Liver (tissue), 9 donors: ENCODE measurements around the gene LRRC28. TPM values are rescaled to one million over a fixed set of nuclear protein-coding genes. Genes with fewer than 3 reads are reported as not detected.

Experiments
- DNase-seq: peaks from one replicate; pipeline ENCODE4 v3.0.0-alpha.2; 2017; ENCODE audit warnings: low spot score
- H3K27ac ChIP-seq, 2 donors: one replicate each; pipeline ENCODE4 v1.7.0; 2013; ENCODE audit warnings: inconsistent platforms in 2 of 2, low read length in 2 of 2, control low read depth in 1 of 2, low read depth in 1 of 2, mild to moderate bottlenecking in 1 of 2
- H3K27me3 ChIP-seq, 4 donors: one replicate each; pipeline versions ENCODE4 v1.6.1 to v1.7.0; 2013; ENCODE audit warnings: low read length in 3 of 4, inconsistent platforms in 1 of 4, mild to moderate bottlenecking in 1 of 4, moderate library complexity in 1 of 4; ENCODE audit not compliant: control insufficient read depth in 4 of 4, insufficient read depth in 4 of 4
- H3K36me3 ChIP-seq, 4 donors: one replicate each; pipeline versions ENCODE4 v1.6.1 to v1.7.0; 2013; ENCODE audit warnings: low read length in 3 of 4, mild to moderate bottlenecking in 3 of 4, low read depth in 1 of 4, moderate library complexity in 1 of 4; ENCODE audit not compliant: control insufficient read depth in 4 of 4, insufficient read depth in 3 of 4
- H3K4me1 ChIP-seq, 4 donors: one replicate each; pipeline versions ENCODE4 v1.6.1 to v1.7.0; 2013; ENCODE audit warnings: low read length in 3 of 4, mild to moderate bottlenecking in 3 of 4, moderate library complexity in 1 of 4; ENCODE audit not compliant: control insufficient read depth in 4 of 4, insufficient read depth in 4 of 4
- H3K4me3 ChIP-seq, 3 donors: one replicate each; pipeline versions ENCODE4 v1.6.1 to v1.7.0; 2013; ENCODE audit warnings: low read length in 3 of 3, control low read depth in 1 of 3, low read depth in 1 of 3, mild to moderate bottlenecking in 1 of 3
- H3K9ac ChIP-seq, 2 donors: one replicate each; pipeline ENCODE4 v1.7.0; 2013; ENCODE audit warnings: low read length in 2 of 2, mild to moderate bottlenecking in 2 of 2, moderate library complexity in 2 of 2, control low read depth in 1 of 2, low read depth in 1 of 2
- H3K9me3 ChIP-seq, 4 donors: one replicate each; pipeline versions ENCODE4 v1.6.1 to v1.7.0; 2013; ENCODE audit warnings: low read length in 3 of 4; ENCODE audit not compliant: control insufficient read depth in 4 of 4
- CTCF ChIP-seq: fragments of 150-350 bp; IDR thresholded peaks from 2 replicates; pipeline ENCODE4 v1.5.1; 2017; ENCODE audit warnings: improper control_type of control experiment, low read depth, low read length; ENCODE audit not compliant: missing input control
- EGR1 ChIP-seq, 2 donors: IDR thresholded peaks; 2 replicates each; pipeline ENCODE4 v1.6.1; 2016 to 2018; ENCODE audit warnings: antibody characterized with exemption in 2 of 2, low read depth in 2 of 2
- FOXA1 ChIP-seq: IDR thresholded peaks from 2 replicates; pipeline ENCODE4 v1.6.1; 2016; ENCODE audit warnings: antibody characterized with exemption
- FOXA2 ChIP-seq: IDR thresholded peaks from 2 replicates; pipeline ENCODE4 v1.6.1; 2016; ENCODE audit warnings: antibody characterized with exemption
- GABPA ChIP-seq, 2 donors: IDR thresholded peaks in 1 of 2; conservative IDR thresholded peaks in 1 of 2; 2 replicates each; pipeline ENCODE4 v1.6.1; 2016; ENCODE audit warnings: antibody characterized with exemption in 2 of 2, mild to moderate bottlenecking in 1 of 2, moderate library complexity in 1 of 2
- HNF4A ChIP-seq, 2 donors: conservative IDR thresholded peaks; 2 replicates each; pipeline ENCODE4 v1.6.1; 2016; ENCODE audit warnings: antibody characterized with exemption in 2 of 2, mild to moderate bottlenecking in 2 of 2
- HNF4G ChIP-seq: IDR thresholded peaks from 2 replicates; pipeline ENCODE4 v1.6.1; 2016; ENCODE audit warnings: antibody characterized with exemption
- JUND ChIP-seq, 2 donors: IDR thresholded peaks; 2 replicates each; pipeline ENCODE4 v1.6.1; 2016; ENCODE audit warnings: antibody characterized with exemption in 2 of 2
- RAD21 ChIP-seq, 2 donors: IDR thresholded peaks; 2 replicates each; pipeline ENCODE4 v1.6.1; 2016; ENCODE audit warnings: antibody characterized with exemption in 2 of 2, mild to moderate bottlenecking in 2 of 2
- SP1 ChIP-seq: IDR thresholded peaks from 2 replicates; pipeline ENCODE4 v1.6.1; 2018; ENCODE audit warnings: antibody characterized with exemption, mild to moderate bottlenecking
- YY1 ChIP-seq: IDR thresholded peaks from 2 replicates; pipeline ENCODE4 v1.6.1; 2016; ENCODE audit warnings: antibody characterized with exemption, mild to moderate bottlenecking
- WGBS: extraction: QIAGEN DNeasy Blood & Tissue Kit; methylation state at CpG from one replicate; pipeline ENCODE4 v1.1.7; 2013; 5-methylcytosine and 5-hydroxymethylcytosine counted together
- polyA plus RNA-seq, 2 donors: library from polyadenylated mRNA; stranded (reverse) in 1 of 2; unstranded in 1 of 2; fragments of 200-250 nt in 1 of 2; fragments of >200 nt in 1 of 2; fragmentation: Nextera tagmentation in 1 of 2; extraction: Ambion mirVana in 1 of 2; gene quantifications; one replicate each; pipeline versions ENCODE4 v1.2.1 to v1.2.3, GENCODE V29; 2013 to 2015
- total RNA-seq, 2 donors: library from RNA; depleted of rRNA; stranded (reverse); fragments of >200 nt; gene quantifications; one replicate each; pipeline ENCODE4 v1.2.3, GENCODE V29; 2014
- TF ChIP-seq, protein P1 (sequence below): IDR thresholded peaks from 2 replicates; pipeline ENCODE4 v1.6.1; 2016; ENCODE audit warnings: antibody characterized with exemption
- TF ChIP-seq, protein P2 (sequence below): IDR thresholded peaks from 2 replicates; pipeline ENCODE4 v1.6.1; 2016; ENCODE audit warnings: antibody characterized with exemption
- donor health status: healthy.
- donor health status: healthy.
- donor health status: healthy.
- donor health status: healthy.
- donor health status: healthy.

LRRC28 gene
- total and polyA plus RNA-seq, 4 donors: 15.4 to 46.6 (median 41.0) TPM

DNA sequence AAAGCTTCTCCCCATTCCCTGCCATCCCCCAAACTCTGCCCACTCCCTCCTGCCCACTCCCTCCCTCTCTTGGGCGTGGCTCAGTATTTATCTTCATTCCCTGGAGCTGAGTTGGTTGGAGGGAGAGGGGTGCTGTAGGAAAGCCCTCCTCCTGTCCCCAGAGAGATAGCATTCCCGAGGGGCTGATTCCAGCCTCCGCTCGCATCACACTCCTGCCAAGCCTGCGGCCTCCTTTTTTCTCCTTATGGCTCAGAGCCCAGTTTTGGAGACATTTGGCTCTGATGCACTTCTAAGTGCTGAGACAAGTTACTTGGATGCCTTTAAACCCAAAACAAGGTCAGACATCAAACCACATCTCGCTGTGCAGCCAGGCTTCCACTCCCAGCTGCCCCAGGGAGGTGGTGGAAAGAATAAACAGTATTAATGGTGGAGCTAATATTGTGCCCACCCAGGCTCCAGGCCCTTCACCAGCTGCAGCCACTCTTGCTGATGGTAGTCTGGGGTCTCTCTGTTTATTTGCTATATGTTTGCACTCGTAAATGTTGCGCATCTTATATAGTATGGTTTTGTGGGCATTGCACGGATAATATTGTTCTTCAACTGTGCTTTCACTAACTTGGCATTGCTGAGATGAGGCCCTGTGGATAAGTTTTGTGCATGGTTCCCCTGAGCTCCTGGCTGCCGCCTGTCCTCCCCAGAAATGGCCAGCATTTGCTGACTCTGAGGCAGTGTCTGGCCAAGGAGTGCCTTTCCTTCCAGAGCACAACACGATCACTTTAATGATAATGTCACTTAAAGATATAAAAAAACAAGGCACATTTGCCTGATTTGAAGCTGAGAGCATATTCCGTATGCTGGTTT is 157.2 kb downstream of the LRRC28 start:
- 79% methylated on average over 12 of the region's 12 CpGs for WGBS
- H3K9ac ChIP-seq: no peak overlapping the region
- H3K36me3 ChIP-seq: no peaks in the 10 kb centered on the region
- H3K27me3 ChIP-seq: no peaks in the 10 kb centered on the region
- TF ChIP-seq EGR1 (IDR thresholded peaks at IDR 0.05; ENCODE audit: low read depth in 2 of 2) (no peak), JUND (IDR thresholded peaks at IDR 0.05) (no peak), GABPA (IDR thresholded peaks at IDR 0.05 in 1 of 2, conservative IDR thresholded peaks at IDR 0.05 in 1 of 2) (no peak), RAD21 (IDR thresholded peaks at IDR 0.05) (peak in 1 of 2 donors; percentile 7), FOXA2 (no peak), CTCF (no peak)
- no peaks in the 10 kb centered on the region for H3K9me3 ChIP-seq
- no peaks in the 10 kb centered on the region for H3K4me1 ChIP-seq
- no peak for DNase-seq
- no peak overlapping the region for H3K4me3 ChIP-seq
- H3K27ac ChIP-seq: no peak overlapping the region

GRCh38 chr15:99409097-99409473 is 157.8 kb downstream of the LRRC28 start:
- Histone ChIP-seq H3K4me1 (no peaks in the 10 kb centered on the region), H3K36me3 (no peaks in the 10 kb centered on the region), H3K27ac (no peak overlapping the region), H3K9ac (no peak overlapping the region), H3K27me3 (no peaks in the 10 kb centered on the region), H3K4me3 (no peak overlapping the region), H3K9me3 (no peaks in the 10 kb centered on the region)
- TF ChIP-seq RAD21 (IDR thresholded peaks at IDR 0.05) (peak; percentile 78 to 84), CTCF (peak; percentile 51), GABPA (IDR thresholded peaks at IDR 0.05 in 1 of 2, conservative IDR thresholded peaks at IDR 0.05 in 1 of 2) (no peak)
- TF ChIP-seq, protein P1, sequence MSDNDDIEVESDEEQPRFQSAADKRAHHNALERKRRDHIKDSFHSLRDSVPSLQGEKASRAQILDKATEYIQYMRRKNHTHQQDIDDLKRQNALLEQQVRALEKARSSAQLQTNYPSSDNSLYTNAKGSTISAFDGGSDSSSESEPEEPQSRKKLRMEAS: no peak
- DNase-seq: peak; percentile 34
- 27% methylated on average over 10 of the region's 10 CpGs for WGBS

DNA sequence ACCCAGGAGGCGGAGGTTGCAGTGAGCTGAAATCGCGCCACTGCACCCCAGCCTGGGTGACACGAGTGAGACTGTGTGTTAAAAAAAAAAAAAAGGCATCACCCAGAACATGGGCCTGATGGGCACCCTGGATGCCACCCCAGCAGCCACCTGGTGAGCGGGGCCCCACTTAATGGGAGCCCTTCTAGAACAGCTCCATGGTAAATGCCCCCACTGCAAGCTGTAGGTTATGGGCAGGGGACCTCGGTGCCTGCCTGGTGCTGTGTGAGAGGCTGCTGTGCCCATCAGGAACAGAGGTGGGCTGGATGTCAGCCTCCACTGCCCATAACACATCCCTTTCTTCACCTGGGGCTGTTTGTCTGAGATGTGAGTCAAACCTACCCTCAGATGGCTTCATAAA is 158.3 kb downstream of the LRRC28 start:
- H3K27me3 ChIP-seq: no peaks in the 10 kb centered on the region
- no peaks in the 10 kb centered on the region for H3K9me3 ChIP-seq
- no peaks in the 10 kb centered on the region for H3K4me1 ChIP-seq
- no peak overlapping the region for H3K27ac ChIP-seq
- WGBS: 94% methylated on average over 6 of the region's 6 CpGs
- no peak overlapping the region for H3K9ac ChIP-seq
- TF ChIP-seq EGR1 (IDR thresholded peaks at IDR 0.05; ENCODE audit: low read depth in 2 of 2): no peak
- TF ChIP-seq GABPA (IDR thresholded peaks at IDR 0.05 in 1 of 2, conservative IDR thresholded peaks at IDR 0.05 in 1 of 2): no peak
- TF ChIP-seq SP1: no peak
- TF ChIP-seq YY1: no peak
- TF ChIP-seq FOXA2: no peak
- no peak for TF ChIP-seq HNF4G
- TF ChIP-seq FOXA1: no peak
- TF ChIP-seq, protein P2, sequence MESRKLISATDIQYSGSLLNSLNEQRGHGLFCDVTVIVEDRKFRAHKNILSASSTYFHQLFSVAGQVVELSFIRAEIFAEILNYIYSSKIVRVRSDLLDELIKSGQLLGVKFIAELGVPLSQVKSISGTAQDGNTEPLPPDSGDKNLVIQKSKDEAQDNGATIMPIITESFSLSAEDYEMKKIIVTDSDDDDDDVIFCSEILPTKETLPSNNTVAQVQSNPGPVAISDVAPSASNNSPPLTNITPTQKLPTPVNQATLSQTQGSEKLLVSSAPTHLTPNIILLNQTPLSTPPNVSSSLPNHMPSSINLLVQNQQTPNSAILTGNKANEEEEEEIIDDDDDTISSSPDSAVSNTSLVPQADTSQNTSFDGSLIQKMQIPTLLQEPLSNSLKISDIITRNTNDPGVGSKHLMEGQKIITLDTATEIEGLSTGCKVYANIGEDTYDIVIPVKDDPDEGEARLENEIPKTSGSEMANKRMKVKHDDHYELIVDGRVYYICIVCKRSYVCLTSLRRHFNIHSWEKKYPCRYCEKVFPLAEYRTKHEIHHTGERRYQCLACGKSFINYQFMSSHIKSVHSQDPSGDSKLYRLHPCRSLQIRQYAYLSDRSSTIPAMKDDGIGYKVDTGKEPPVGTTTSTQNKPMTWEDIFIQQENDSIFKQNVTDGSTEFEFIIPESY: no peak
- TF ChIP-seq CTCF: no peak
- TF ChIP-seq HNF4A (conservative IDR thresholded peaks at IDR 0.05): no peak
- no peak overlapping the region for H3K4me3 ChIP-seq
- DNase-seq: no peak
- no peaks in the 10 kb centered on the region for H3K36me3 ChIP-seq
